Amygdala (tissue), 56 donors: Measurements from ENCODE around the gene SHROOM3.
"Not testable (repeated sequence)": the region's sequence is repeated elsewhere in the genome, so short reads cannot be mapped to it uniquely, and the experiment has no call there.

ENCODE experiments used
- DNase-seq, 56 donors: peaks; one replicate each; lab custom pipeline; 2025; lab: John Stamatoyannopoulos, UW

The SHROOM3 gene

DNA sequence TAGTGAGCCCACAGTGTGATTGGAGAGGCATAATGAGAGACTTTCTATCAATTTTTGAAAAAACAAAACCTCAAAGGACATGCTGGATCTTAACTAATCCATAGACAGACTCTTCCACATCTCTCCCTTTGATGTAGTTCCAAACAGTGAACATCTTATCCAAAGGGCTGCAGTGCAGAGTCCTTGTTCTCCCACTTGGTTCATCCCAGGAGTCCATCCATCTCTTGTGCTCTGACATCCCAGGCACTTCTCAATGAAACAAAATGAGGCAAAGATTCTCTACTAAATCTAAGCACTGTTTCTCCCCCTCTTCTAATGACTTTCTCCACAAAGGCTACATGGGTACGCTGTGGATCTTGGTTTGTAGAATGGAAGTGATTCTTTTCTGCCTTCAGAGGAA, 8.3 kb downstream of the SHROOM3 start:
- no peak for DNase-seq

DNA sequence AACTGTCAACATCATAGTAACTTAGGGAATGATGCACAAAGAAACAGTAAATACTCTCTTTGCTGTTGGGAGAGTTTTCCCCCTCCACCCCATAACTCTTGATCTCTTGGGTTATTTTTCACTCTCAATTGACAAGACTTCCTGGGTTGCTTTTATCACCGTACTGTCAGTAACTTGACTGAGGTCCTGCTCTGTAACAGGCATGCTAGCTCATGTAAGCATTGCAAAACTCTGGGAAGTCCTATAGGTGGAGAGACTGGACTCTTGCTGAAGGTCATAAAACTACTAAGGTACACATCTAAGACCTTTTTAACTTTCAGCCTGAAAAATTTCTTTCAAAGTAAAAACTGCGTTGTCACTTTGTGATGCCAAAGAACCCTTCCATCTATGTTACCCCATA, 10.9 kb downstream of the SHROOM3 start:
- DNase-seq = no peak

DNA sequence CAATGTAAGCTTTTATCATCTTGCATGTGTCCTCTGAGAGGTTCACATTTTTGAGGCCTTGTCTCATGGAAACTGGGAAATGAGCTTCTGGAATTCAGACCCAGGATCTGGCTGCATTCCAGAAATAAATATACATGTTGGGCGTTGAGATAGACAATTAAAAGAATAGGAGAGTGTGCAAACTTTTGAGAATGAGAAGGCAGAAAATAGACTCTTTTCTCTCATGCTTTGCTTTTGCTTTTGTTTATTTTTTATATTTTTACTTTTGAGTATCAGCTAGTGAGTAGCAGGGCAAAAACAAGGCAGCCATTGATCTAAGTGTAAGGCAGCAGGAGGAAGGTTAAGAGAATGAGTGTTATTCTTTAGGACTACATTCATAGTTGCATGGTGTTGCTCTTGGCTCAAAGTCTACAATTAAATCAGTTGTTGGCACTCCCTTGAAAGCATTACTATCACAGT, 12.4 kb downstream of the SHROOM3 start:
- no peak for DNase-seq

DNA sequence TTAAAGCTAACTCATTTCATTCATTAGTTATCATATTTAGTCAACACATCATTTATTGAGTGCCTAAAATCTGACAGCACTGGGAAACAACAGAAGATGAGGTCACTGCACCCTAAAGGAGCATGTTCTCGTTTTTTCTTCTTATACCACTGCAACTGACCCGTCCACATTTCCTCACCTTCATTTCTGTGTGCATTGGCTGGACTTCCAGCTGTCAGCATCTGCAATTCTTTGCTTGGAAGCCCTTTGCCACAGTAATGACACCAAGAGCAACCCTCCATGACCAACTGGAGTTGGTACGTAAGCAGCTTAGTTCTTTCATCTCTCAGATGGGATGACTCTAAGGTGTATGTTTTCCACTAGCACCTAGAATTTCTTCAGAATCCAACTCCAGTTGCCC, 13.2 kb downstream of the SHROOM3 start:
- DNase-seq = no peak

DNA sequence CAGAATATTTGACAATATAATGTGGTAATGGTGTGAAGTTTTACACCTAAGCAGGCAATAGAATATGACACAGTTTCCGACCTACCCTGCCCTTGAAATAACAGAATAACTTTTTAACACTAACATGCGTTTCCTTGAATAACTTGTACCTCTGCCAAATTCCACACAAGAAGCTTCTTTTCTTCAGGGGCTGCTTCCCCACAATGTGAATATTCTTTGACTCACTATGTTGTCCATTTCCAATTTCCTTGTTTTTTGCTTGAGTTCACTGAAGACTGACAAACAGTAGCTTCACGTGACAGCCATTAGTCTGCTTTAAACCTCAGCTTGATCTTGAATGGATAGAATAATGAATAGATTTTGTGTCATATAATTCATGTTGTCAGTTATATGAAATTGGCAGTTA, 14.3 kb downstream of the SHROOM3 start:
- no peak for DNase-seq

DNA sequence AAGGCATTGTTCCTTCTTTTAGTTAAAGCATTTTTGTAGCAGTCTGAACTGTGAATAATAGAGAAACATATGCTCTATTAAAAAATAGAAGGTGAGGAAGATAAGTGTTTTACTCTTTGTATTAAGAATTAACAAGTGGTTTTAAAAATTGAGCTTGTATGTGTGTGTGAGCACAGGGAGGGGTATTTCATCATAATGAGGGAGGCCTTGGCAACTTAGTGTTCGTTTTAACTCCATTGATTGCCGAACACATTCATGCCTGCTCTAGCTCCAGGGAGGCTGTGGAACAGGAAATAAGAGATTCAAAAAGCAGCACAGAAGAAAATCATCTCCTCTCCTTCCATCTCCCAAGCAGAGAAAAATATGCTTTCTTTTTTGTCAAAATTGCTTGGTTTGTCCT, 14.8 kb downstream of the SHROOM3 start:
- DNase-seq = no peak

DNA sequence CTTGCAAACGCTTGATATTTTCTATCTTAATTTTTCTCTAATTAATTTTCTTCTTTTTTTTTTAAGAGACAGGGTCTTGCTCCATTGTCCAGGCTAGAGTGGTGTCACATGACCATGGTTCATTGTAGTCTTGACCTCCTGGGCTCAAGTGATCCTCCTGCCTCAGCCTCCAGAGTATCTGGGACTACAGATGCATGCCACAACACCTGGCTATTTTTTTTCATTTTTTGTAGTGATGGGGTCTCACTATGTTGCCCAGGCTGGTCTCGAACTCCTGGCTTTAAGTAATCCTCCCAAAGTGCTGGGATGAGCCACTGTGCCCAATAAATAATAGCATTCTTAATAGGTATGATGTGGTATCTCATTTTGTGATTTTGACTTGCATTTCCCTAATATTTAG, 18.2 kb downstream of the SHROOM3 start:
- no peak for DNase-seq

DNA sequence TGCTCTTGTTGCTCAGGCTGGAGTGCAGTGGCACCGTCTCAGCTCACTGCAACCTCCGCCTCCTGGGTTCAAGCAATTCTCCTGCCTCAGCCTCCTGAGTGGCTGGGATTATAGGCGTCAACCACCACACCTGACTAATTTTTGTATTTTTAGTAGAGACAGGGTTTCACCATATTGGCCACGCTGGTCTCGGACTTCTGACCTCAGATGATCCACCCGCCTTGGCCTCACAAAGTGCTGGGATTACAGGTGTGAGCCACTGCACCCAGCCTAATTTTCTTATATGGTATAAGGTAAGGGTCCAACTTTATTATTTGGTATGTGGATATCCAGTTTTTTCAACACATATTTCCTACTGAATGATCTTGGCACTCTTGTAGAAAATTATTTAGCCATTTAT, 19.0 kb downstream of the SHROOM3 start:
- not testable (repeated sequence) for DNase-seq

DNA sequence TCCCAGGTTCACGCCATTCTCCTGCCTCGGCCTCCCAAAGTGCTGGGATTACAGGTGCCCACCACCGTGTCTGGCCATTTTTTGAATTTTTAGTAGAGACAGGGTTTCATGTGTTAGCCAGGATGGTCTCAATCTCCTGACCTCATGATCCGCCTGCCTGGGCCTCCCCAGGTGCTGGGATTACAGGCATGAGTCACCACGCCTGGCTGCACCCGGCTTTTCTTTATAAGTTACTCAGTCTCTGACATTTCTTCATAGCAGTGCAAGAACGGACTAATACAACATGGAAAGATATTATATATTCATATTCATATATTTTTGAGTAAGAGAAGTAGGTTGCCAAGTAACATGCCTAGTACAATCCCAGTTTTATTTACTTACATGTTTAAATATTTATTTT, 22.9 kb downstream of the SHROOM3 start:
- no peak for DNase-seq

DNA sequence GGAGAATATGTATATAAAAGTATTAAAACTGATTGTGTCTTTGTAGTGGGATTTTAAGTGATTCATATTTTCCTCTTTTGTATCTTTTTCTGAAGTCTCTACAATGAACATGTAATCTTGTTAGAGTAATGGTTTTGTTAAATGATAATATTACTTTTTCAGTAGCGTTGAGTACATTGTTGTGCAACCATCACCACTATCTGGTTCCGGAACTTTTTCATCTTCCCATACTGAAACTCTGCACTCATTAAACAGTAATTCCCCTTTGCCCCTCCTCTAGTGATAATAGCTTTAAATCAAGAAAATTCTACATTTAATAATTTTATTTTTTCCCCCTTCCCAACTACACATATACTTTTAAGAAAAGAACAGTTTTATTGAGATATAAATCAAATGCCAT, 23.3 kb downstream of the SHROOM3 start:
- DNase-seq = no peak

DNA sequence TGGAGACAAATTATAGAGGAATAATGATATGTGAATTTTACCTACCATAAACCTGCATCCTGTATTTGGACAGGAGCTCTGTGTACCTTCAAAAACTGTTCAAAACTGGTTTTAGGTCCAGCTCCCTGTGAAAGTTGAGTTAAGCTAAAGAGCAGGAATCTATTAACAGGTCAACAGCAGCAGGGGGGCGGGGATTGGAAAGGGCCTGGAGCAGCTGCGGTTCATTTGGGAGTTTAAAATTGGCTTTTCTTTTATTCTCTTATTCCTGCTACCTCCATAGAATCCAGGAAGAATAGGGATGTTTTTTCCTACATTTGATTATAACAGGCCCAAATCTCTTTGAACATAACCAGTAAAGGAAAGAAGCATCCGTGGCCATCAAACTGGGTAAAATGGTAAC, 23.8 kb downstream of the SHROOM3 start:
- no peak for DNase-seq

DNA sequence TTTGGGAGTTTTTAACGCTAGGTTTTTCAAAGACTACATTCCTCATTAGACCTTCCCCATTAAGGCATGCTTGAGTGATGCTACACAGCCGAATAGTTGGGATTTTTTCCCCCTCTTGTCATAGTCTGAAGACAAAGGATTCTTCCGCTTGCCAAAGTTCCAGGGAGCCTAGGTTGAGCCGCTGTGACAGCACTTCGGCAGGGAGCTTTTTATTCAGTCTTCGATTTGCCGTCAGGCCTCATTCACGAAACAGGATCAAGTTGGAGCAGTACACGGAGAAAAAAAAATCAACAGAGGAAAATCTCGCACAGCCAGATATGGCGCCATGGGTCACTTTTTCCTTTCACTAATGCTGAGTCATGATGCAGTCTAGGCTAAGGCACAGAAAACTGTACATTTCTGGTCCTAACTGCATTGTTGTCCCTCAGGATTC, 24.3 kb downstream of the SHROOM3 start:
- peak in 4 of 56 donors; percentile 8 to 22 (median 13) for DNase-seq

DNA sequence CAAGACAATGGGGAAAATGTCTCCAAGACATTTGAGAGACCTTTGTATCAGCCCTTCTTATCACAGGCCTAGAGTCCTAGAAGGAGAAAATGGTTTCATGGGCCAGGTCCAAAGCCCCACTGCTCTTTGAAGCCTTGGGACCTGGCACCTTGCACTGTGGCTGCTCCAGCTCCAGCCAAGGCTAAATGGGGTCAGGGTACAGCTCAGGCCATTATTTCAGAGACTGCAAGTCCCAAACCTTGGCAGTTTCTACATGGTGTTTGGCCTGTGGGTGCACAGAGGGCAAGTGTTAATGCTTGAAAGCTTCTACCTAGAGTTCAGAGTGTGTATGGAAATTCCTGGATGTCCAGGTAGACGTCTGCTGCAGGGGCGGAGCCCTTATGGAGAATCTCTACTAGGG, 28.5 kb downstream of the SHROOM3 start:
- no peak for DNase-seq

DNA sequence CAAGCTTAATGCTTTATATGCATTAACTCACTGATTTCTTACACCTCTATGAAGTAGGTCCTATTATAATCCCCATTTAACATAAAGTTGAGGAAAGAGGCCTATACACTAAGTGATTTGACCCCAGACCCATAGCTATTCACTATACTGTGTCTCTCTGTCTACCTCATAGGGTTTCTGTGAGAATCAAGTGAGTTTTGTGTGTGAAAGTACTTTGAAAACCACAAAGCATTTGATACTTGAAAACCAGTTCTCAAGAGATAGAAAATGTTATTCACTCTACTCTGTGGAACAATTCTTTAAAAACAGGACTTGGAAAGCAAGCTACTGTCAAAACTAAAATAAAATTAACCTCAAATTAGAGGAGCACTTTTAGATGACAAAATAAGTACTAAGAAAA, 35.0 kb downstream of the SHROOM3 start:
- no peak for DNase-seq

DNA sequence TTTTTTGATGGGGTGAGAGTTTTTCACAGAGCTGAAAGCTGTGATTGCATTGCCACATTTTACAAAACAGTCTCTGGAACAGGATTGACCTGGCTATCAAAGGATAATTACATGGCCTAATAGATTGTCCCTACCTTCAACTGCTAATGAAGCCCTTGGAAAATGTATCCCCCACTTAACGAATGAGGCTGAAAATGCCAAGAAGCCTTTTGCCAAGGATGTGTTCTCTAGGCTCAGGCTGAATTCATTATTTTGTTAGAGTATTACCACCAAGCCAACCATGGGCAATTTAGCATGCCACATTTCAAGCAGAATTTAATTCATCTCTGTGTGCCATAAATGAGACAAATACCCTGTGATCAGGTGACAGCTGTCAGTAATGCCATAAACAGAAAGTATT, 35.5 kb downstream of the SHROOM3 start:
- no peak for DNase-seq

DNA sequence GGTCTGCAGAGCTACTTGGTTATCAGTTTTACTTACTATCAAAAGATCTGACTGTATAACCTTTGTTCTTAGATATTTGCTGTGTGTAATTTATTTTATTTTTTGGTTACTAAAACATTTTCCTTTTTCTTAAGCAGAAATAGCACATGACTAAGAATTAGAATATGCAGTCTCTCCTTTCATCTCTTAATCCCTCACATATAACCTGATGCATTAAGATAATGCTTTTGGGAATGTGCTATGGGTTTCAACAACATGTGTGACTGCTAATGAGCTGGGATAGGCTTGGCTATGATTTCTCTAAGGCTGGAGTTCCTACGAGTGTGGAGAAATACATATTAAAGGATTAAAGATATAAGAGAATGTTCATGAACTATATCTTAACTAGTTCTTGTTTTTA, 41.5 kb downstream of the SHROOM3 start:
- no peak for DNase-seq

DNA sequence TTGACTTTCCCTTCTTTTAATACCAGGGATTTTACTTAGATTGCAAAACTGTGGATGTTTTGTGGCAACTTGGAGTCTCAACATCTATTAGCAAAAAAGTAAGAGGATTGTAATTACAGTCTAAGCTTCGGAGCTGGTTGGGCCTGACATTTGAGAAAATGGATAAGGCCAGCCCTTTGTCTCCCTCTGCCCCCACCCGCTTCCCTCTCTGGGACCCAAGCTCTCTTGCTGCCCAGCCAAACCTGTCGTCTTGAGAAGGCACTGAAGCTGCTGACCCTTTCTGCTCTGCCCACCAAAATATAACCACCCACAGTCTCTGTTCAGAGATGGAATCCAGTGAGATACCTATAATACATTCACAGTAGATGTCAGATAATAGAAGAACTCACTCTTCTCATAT, 49.6 kb downstream of the SHROOM3 start:
- no peak for DNase-seq

DNA sequence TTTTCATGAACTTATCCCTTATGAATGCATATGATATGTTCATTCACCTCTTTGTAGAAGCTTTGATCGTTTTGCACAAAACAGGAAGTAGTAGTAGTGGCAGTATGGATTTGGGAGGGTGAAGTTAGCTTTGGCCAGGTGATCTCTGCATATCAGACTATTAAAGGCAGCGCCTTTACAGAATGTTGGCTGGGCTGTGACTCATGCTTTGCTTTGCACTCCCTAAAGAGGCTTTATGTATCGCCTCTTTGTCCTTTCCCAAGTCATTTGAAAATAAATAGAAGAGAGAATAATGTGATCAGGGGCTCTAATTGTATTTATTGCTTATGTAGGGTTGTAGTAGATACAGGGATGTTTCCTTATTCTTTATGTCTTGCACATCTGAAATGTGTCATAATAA, 50.4 kb downstream of the SHROOM3 start:
- no peak for DNase-seq

DNA sequence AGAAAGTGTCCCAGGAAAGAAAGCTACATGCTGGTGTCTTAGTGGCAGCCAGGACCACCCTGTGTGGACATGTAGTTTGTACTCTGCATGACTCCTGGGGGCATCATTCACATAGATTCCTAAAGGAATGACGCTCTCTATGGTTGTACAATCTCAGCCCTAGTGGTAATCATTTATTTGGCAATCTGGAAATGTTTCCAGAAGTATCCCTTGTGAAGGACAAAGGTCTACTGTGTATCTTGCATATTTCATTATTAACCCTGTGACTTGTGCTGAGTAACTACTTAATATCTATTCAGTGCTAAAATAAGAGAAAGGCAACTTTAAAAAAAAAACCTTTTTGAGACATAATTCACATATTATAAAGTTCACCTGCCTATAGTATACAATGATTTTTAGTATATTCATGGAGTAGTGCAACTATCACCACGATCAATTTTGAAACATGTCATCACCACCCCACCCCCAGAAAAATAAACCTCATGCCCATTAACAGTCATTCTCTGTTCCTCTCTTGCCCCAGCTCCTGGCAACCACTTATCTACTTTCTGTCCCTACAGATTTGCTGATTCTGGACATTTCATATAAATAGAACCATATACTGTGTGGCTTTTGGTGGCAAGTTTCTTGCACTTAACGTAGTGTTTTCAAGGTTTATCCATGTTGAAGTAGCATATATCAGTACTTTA, 51.7 kb downstream of the SHROOM3 start:
- DNase-seq = no peak

DNA sequence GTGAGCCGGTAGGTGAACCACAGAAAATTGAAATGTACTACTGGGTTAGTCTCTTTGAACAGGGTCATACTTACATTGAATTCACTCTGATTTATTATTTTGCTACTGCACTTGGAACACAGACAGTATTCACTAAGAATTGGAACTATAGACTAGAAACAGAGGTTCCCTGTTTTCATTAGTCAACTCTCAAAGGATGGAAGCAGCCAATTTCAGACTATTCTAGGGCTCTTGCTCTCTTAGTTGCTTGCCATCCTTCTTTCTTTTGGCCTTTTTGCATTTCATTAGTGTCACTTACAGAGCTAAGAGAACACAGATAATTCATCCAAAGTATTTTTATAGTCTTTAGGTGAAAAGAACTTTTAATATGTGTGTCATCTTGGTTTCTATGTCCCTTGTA, 52.6 kb downstream of the SHROOM3 start:
- DNase-seq = no peak

DNA sequence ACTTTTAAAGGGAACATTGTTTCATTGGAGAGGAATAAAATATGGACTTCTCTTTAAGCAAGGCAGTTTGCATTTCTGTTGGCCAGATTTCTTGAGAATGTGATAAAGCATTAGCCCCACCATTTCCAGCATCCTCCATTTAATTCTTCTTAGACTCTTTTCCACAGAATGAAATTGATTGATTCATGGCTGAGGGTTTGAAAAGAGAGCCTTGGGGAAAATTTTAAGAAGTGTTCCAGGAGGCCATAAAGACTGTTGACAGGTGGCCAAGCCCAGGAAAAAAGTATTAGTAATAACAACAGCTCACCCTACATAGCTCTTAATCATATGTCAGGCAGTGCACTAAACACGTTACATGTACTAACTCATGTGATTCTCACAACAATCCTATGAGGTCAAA, 53.4 kb downstream of the SHROOM3 start:
- DNase-seq = no peak

DNA sequence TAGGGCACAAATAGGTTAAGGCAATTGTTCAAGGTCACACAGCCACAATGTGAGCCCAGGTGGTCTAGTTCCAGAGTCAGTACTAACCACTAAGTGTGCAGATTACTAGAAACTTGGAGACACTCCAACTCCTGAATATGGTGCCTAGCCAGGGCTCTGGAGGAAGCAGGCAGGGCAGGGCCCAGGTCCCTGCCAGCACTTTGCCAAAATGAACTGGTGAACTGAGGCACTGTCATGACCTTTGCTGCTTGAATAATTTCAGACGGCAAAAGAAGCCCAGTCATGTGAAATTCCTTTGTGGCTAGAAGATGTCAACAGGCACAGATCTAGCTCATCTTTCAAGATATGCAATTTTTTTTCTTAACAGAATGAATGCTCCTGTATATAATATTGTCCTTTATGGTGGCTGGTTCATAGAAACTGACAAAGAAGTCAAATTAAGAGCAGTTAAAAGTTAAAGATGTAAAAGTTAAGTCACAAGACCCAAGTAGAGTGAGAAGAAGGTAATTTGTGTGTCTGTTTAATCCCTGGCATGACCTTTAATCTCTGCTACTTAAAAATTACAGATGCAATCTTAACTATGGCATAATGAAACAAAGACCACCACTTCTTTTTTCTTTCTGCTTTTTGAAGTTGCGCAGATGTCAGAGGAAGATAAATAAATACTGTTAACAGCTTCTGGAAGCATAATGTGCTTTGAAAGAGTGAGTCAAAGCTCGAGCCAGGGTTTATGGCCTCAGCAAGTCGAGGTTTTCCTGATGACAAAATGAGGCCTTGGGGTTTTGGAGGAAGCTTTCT, 54.1 kb downstream of the SHROOM3 start:
- DNase-seq = no peak
